HL-60 (cell line): ENCODE data around the gene NACA2.

ENCODE experiments used
- CTCF ChIP-seq: IDR thresholded peaks from one replicate; pipeline ENCODE4 v1.5.1; 2011; ENCODE audit warnings: low read length, control low read depth, inconsistent platforms; ENCODE audit not compliant: insufficient read depth
- GABPA ChIP-seq: IDR thresholded peaks from 2 replicates; pipeline ENCODE4 v1.6.1; 2012; ENCODE audit warnings: low read depth
- POLR2AphosphoS5 ChIP-seq: IDR thresholded peaks from 2 replicates; pipeline ENCODE4 v1.6.1; 2012; ENCODE audit warnings: low read depth

- no peak for TF ChIP-seq CTCF
- TF ChIP-seq GABPA: no peak
- TF ChIP-seq POLR2AphosphoS5: no peak
Measured at GRCh38 chr17:61575352-61575975, 15.6 kb downstream of the NACA2 start.
